GM20431 (cell line): ENCODE measurements around the gene MED7.

Experiments used
- in situ Hi-C: fragments of 300-500 bp; cut with MseI, MboI; formaldehyde crosslinking; loops from one replicate; pipeline ENCODE4 v1.15.0; 2020; ENCODE audit warnings: low sequenced_read_pairs; ENCODE audit not compliant: unreplicated experiment

Gene MED7

DNA sequence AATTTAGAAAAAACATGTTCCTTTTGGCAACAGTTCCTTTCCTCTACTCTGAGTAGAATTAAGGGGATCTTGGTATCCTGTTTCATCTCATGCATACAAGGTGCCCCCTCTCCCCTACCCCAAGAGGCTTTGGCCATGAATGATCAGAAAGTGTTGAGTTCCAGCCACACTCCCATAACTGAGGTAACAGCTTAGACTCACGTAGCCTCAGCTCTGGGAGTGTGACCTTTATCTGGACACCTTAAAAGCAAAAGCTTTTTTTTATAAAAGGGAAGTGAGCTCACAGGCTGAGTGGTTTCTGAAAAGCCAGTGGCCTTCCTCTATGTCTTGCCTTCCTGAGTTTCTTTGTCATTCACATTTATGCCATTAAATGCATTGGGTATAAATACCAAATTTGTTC is 32.9 kb downstream of the MED7 start:
- in situ Hi-C loops, result no loop called here

GRCh38 chr5:157108976-157109375 is 33.7 kb downstream of the MED7 start, which contains the start of gene HAVCR2:
HAVCR2 (minus strand) TSS chr5:157109044; CDS start chr5:157108983, 61 bp downstream.
- in situ Hi-C loops, result no loop called here

- in situ Hi-C loops, result no loop called here
Observed at GRCh38 chr5:157107508-157107907, 35.2 kb downstream of the MED7 start.

DNA sequence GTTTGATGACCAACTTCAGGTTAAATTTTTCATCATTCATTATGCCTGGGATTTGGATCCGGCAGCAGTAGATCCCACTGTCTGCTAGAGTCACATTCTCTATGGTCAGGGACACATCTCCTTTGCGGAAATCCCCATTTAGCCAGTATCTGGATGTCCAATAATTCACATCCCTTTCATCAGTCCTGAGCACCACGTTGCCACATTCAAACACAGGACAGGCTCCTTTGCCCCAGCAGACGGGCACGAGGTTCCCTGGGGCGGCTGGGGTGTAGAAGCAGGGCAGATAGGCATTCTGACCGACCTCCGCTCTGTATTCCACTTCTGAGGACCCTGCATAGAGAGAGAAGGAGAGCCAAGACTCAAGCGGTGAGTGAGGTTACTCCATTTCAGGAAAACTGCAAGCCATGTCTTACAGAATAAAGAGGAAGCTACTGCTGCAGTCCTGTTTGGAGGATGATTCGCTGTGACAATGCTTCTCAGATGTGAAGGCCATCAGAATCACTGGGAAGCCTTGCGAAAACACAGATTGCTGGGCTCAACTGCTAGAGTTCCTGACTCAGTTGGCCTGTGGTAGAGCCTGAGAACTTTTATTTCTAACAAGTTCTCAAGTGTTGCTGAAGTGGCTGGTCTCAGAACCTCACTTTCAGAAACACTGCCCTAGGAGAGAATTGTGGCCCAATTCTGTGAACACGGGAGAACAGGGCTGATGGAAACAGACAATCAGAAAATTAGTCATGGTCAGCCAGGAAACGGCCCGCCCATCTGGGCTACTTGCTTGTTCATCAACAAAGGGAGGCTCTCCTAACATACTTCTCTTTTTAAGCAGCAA is 35.8 kb downstream of the MED7 start:
- in situ Hi-C loops, result no loop called here

DNA sequence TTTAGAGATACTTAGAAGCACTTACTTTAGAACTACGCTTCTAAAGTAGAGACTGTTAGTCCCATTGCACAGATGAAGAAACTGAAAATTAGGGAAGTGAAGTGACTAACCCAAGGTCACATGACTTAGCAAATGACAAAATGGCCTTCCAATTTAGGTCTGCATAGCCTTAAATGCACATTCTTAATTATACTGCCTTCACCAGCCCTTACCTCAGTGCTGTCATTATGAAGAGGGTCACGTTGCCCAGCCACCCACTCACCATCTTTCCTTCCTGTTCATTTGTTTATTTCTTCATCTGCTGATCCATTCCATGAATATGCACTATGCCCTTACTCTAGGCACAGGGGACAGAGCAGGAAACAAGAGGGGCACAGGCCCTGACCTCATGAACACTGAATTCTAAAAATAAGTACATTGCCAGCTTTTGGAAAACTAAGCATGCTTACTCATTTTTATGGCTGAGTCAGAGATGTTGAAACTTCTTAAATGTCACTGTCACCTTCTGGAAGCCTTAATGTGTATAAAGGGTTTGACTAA is 42.5 kb downstream of the MED7 start:
- in situ Hi-C loops, result no loop called here

DNA sequence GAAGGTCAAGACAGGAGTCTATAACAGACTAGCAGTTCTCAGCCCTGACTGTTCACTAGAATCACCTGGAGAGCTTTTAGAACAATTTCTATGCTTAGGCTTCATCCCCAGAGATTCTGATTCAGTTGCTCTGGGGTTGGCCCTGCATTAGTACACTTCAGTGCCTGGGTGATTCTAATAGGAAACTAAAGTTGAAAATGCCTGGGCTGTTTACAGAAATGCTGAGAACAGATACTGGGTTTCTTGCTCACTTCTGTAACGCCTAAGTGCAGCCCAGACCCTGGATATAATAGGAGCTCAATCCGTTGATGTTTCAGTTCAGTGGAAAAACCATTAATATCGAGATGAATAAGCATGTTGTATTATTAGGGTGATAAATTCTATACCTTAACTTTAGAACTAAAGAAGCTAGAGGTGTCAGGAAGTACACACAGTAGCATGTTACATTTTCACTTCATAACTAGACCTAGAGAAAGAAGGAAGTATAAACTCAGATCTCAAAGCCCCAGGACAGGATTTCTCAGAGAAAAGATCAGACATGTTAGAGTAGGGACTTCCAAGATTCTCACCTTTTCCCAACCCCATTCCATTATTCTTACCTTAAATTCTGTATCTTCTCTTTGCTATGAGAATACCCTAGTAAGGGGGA is 54.2 kb downstream of the MED7 start:
- in situ Hi-C loops, result no loop called here
